Left kidney (tissue), 2 donors: ENCODE results near the gene WDR86. TPM values are rescaled to one million over a fixed set of nuclear protein-coding genes. Genes with fewer than 3 reads are reported as not detected.
A peak's percentile ranks its signal among the peaks of the same experiment; 100 is the strongest.

Source experiments
- DNase-seq: peaks from one replicate; pipeline ENCODE4 v3.0.0-alpha.2; 2013
- polyA plus RNA-seq: library from polyadenylated mRNA; unstranded; fragments of 120-200 nt; gene quantifications from one replicate; pipeline ENCODE4 v1.2.1, GENCODE V29; 2013; ENCODE audit not compliant: insufficient read length

WDR86 gene
- polyA plus RNA-seq, 1 donor = 38.8 TPM

- no peak for DNase-seq
Measured at GRCh38 chr7:151361193-151361959, 48.5 kb downstream of the WDR86 start.

- DNase-seq = no peak
Measured at GRCh38 chr7:151352512-151352911, 57.3 kb downstream of the WDR86 start.

- no peak for DNase-seq
Measured at GRCh38 chr7:151351967-151352366, 57.9 kb downstream of the WDR86 start.

GRCh38 chr7:151351027-151351426 lies 58.8 kb downstream of the WDR86 start:
- no peak for DNase-seq

DNA sequence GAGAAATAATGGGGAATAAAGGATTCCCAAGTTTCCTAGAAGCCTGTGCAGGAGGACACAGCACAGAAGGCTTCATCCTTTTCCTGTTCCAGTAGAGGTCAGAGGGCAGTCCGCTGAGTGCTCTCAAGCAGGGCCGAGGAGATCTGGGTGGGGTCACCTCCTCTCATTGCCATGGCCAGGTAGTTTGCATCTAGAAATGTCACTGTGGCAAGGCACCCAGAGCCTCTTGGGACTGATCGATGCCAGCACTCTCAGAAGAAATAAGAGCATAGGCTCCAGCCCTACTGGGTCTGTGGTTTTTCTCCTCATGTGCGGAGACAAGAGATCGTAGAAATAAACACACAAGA lies 60.4 kb downstream of the WDR86 start:
- DNase-seq = no peak

DNA sequence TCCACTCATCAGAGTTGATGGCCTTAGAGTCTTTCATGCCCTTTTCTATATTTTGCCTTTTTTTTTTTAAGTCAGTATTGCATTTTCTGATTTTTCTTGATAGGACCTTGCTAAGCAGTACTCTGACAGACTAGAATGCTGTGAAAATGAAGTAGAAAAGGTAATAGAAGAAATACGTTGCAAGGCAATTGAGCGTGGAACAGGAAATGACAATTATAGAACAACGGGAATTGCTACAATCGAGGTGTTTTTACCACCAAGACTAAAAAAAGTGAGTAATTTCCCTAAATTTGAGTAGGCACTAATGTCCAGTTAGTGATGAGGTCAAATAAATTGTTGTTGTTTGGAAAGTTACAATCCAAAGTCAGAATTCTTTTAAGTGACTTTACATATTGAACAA lies 60.9 kb downstream of the WDR86 start:
- DNase-seq = no peak

- no peak for DNase-seq
Measured at GRCh38 chr7:151347200-151347599, 62.6 kb downstream of the WDR86 start.

DNA sequence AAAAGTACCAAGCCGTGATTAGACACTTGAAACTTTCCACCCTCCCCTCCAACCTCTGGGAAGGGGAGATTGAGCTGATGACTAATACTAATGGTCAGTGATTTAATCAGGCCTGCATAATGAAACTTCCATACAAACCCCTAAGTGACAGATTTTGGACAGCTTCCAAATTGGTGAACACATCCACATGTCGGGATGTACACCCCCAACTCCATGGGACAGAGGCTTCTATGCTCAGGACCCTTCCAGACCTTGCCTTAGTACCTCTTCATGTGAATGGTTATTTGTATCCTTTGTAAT lies 63.4 kb downstream of the WDR86 start:
- no peak for DNase-seq

- DNase-seq = no peak
Measured at GRCh38 chr7:151345576-151346469, 64.0 kb downstream of the WDR86 start.

GRCh38 chr7:151343516-151343915 lies 66.3 kb downstream of the WDR86 start:
- DNase-seq = no peak

GRCh38 chr7:151342811-151343210 lies 67.0 kb downstream of the WDR86 start:
- no peak for DNase-seq

DNA sequence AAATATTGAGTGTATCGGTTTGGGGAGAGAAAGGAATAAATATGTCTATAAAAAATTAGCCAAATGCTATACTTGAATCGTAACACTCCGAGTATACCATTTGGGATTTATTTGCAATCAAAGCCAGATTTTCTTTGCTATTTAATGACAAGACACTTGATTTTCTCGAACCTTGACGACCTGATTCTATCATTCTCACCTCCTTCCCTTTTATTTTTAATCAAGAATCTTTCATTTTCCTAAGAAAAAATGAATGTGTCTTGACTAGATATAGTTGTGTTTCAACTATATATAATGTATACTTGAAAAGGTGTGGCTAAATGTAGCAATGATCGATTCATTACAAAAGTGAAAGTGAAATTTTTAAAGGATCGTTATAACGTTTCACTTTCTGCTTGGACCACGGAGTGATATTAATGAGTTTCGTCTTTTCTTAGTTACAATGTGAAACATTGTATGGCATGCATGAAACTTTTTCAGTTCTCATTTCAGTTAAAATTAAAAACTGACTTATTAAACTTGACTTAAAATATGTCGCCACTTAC lies 67.7 kb downstream of the WDR86 start:
- DNase-seq = no peak

DNA sequence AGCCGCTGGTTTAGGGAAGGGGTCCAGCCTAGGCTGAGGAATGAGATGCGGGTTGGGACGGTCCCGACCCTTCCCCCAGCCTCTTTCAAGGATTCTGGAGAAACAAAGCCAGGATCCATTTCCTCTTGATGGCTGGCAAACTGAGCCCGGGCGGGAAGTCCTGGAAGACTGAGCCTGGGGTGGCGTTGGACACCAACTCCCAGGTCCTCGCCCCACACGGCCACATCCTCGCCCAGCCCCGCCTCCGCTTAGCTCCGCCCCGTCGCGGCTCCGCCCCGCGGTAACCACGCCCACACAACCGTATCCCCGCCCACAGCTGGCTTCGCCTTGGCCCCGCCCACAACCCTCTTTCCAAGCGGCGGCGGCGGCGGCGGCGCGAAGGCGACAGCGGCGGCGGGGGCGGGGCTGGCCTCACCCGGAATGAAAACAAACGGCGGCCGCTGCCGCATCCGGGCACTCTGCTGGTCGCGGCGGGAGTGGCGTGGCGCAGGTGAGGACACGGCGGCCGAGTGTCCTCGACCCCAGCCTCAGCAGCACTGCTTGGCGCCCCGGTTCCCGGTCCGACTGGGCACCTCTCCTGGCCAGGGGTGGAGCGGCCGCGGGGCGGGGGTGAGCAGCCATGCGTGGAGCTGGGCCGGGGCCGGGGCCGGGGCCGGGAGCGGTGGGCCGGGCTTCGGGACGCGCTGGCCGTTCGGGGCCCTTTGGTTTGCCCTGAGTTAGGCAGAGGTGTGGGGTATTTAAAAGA lies 68.3 kb downstream of the WDR86 start, which contains the start of gene NUB1:
TSS of gene NUB1 (plus strand) at position 456 of the 745 bp plus-strand sequence. CDS start 3,538 bp downstream, outside the sequence.
- peak; percentile 84 for DNase-seq

- DNase-seq = no peak
Measured at GRCh38 chr7:151340794-151341356, 69.0 kb downstream of the WDR86 start.

GRCh38 chr7:151339651-151340382 lies 70.0 kb downstream of the WDR86 start:
- DNase-seq = no peak

DNA sequence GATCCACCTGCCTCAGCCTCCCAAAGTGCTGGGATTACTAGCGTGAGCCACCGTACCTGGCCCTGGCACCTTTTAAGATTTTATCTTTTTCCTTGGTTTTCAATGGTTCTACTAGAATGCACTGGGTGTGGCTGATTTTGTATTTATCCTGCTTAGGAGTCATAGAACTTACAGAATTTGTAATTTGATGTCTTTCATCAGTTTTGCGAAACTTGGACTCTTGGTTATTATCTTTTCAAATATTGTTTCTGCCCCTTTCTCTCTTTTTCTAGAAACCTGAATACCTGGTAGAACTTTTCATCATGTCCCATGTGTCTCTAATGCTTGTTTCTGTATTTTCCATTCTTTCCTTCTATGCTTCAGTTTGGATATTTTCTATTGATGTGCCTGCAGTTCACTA lies 71.0 kb downstream of the WDR86 start:
- no peak for DNase-seq

GRCh38 chr7:151337346-151337745 lies 72.5 kb downstream of the WDR86 start:
- DNase-seq = no peak

DNA sequence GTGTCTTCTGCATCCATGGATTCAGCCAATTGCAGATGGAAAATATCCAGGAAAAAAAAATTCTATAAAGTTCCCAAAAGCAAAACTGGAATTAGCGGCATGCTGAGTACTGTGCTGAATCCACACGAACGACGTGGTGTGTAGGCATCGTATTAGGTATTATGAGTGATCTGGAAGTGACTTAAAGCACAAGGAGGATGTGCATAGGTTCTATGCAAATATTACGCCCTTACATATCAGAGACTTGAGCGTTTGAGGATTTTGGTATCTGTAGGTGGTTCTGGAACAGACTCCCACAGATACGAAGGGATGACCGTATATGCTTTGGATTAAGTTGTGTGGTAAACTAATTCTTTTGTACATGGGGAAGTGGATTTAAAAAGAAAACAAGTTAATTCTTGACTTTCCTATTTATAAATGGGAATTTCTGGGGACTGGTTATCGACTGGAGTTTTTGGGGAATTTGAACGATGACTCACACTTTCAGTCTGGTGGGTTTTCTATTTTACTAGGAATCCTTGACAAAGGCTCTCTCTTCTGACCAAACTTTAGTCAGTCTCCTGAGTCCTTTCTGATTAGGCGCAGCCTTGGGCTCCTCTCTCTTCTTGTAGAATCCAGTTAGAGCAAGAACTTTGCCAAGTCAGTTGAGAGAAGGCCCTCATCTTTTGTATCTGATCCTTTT lies 73.7 kb downstream of the WDR86 start:
- DNase-seq = no peak

GRCh38 chr7:151334628-151335027 lies 75.2 kb downstream of the WDR86 start:
- DNase-seq = no peak
